GM12878 (cell line): ENCODE measurements around the gene ATXN1.

Source experiments
- BHLHE40 ChIP-seq, 2 experiments: fragments of 450-650 bp in 1 of 2; IDR thresholded peaks; 2 replicates each; pipeline ENCODE4 v1.6.1; 2011 to 2017; ENCODE audit warnings: low read depth in 2 of 2, borderline replicate concordance in 1 of 2, improper control_type of control experiment in 1 of 2, low read length in 1 of 2, mild to moderate bottlenecking in 1 of 2
- BMI1 ChIP-seq: fragments of 450-650 bp; IDR thresholded peaks from 2 replicates; pipeline ENCODE4 v1.6.1; 2016; ENCODE audit warnings: mild to moderate bottlenecking, moderate library complexity, borderline replicate concordance
- CTCF ChIP-seq, 3 experiments: IDR thresholded peaks in 2 of 3; conservative IDR thresholded peaks in 1 of 3; 2 replicates each; pipeline ENCODE4 v1.5.1; 2011; ENCODE audit warnings: low read depth in 3 of 3, low read length in 3 of 3, mild to moderate bottlenecking in 3 of 3, control low read depth in 2 of 3, moderate library complexity in 2 of 3, inconsistent platforms in 1 of 3, mixed read lengths in 1 of 3; ENCODE audit not compliant: control insufficient read depth in 2 of 3, insufficient read depth in 1 of 3; ENCODE audit errors: extremely low read depth in 1 of 3
- E2F4 ChIP-seq: IDR thresholded peaks from 2 replicates; pipeline ENCODE4 v1.6.1; 2012; ENCODE audit warnings: low read depth, low read length, improper control_type of control experiment
- ELK1 ChIP-seq: IDR thresholded peaks from 2 replicates; pipeline ENCODE4 v1.6.1; 2012; ENCODE audit warnings: low read depth, low read length, improper control_type of control experiment
- EP300 ChIP-seq, 2 experiments: fragments of 150-350 bp in 1 of 2; IDR thresholded peaks; 2 replicates each; pipeline ENCODE4 v1.6.1; 2011 to 2012; ENCODE audit warnings: low read depth in 2 of 2, low read length in 2 of 2, borderline replicate concordance in 1 of 2, improper control_type of control experiment in 1 of 2, inconsistent platforms in 1 of 2; ENCODE audit not compliant: control insufficient read depth in 1 of 2
- MTA2 ChIP-seq: fragments of 450-650 bp; IDR thresholded peaks from 2 replicates; pipeline ENCODE4 v1.6.1; 2016; ENCODE audit warnings: low read depth, mild to moderate bottlenecking, moderate library complexity
- PKNOX1 ChIP-seq: fragments of 450-650 bp; IDR thresholded peaks from 2 replicates; pipeline ENCODE4 v1.6.1; 2016; ENCODE audit warnings: mild to moderate bottlenecking
- POLR2A ChIP-seq: IDR thresholded peaks from 2 replicates; pipeline ENCODE4 v1.6.1; 2011; ENCODE audit warnings: low read depth, mild to moderate bottlenecking, low read length
- RAD21 ChIP-seq: IDR thresholded peaks from 2 replicates; pipeline ENCODE4 v1.6.1; 2011; ENCODE audit warnings: mild to moderate bottlenecking, low read depth, low read length, moderate library complexity; ENCODE audit not compliant: insufficient read depth
- USF1 ChIP-seq: IDR thresholded peaks from 2 replicates; pipeline ENCODE4 v1.6.1; 2011; ENCODE audit warnings: borderline replicate concordance, low read depth, mild to moderate bottlenecking, moderate library complexity, mixed read lengths, low read length; ENCODE audit not compliant: insufficient read depth; ENCODE audit errors: extremely low read length
- ZZZ3 ChIP-seq: IDR thresholded peaks from 2 replicates; pipeline ENCODE4 v1.6.1; 2011; ENCODE audit warnings: low read depth; ENCODE audit not compliant: control insufficient read depth, insufficient read length

GRCh38 chr6:16313732-16314131, 447.5 kb downstream of the ATXN1 start:
- no peak for TF ChIP-seq BMI1
- TF ChIP-seq E2F4 = no peak
- no peak for TF ChIP-seq RAD21
- no peak for TF ChIP-seq ELK1
- TF ChIP-seq EP300 (IDR thresholded peaks at IDR 0.05; ENCODE audit: borderline replicate concordance in 1 of 2, control insufficient read depth in 1 of 2, low read depth in 2 of 2, low read length in 2 of 2) = no peak
- TF ChIP-seq POLR2A = no peak
- no peak for TF ChIP-seq PKNOX1
- TF ChIP-seq MTA2 = no peak
- TF ChIP-seq BHLHE40 (IDR thresholded peaks at IDR 0.05; ENCODE audit: borderline replicate concordance in 1 of 2, low read depth in 2 of 2, low read length in 1 of 2) = no peak
- TF ChIP-seq ZZZ3 = no peak
- TF ChIP-seq USF1 = no peak
- no peak for TF ChIP-seq CTCF (IDR thresholded peaks at IDR 0.05 in 2 of 3, conservative IDR thresholded peaks at IDR 0.05 in 1 of 3; ENCODE audit: control insufficient read depth in 2 of 3, extremely low read depth in 1 of 3, insufficient read depth in 1 of 3, low read depth in 3 of 3, low read length in 3 of 3)
